H1 (cell line): ENCODE data around the gene MDM1. TPM values are rescaled to one million over a fixed set of nuclear protein-coding genes. Genes with fewer than 3 reads are reported as not detected.

Source experiments
- CTCF ChIA-PET: fragments of 300-600 bp; sonication (Branson Sonifier 250); formaldehyde crosslinking; loops from one replicate; lab custom pipeline; 2021; ENCODE audit not compliant: partially characterized antibody; lab: Charles Lee
- POLR2A ChIA-PET: fragments of 300-600 bp; sonication (Branson Sonifier 250); formaldehyde crosslinking; loops from one replicate; lab custom pipeline; 2021; ENCODE audit warnings: inconsistent platforms; ENCODE audit not compliant: partially characterized antibody; lab: Charles Lee
- DNase-seq, 2 experiments: peaks; one replicate each; pipeline versions ENCODE4 v3.0.0 to v3.0.0-alpha.2; 2010 to 2022; ENCODE audit warnings: low spot score in 2 of 2, low read depth in 1 of 2, mixed read lengths in 1 of 2
- FAIRE-seq: peaks from 2 replicates; lab custom pipeline; 2011; peaks lifted over from hg19 to GRCh38; lab: Jason Lieb, UNC
- H2AFZ ChIP-seq: 2 replicates; pipeline ENCODE4 v1.8.1; 2012; ENCODE audit warnings: low read length, inconsistent platforms
- H2AK5ac ChIP-seq: 2 replicates; pipeline ENCODE4 v1.6.1; 2013; ENCODE audit warnings: low read depth, low read length
- H2BK120ac ChIP-seq: replicated peaks from 2 replicates; pipeline ENCODE3; 2013; ENCODE audit warnings: low read depth, low read length, inconsistent platforms
- H2BK12ac ChIP-seq: 2 replicates; pipeline ENCODE4 v1.6.1; 2013; ENCODE audit warnings: low read depth, low read length
- H2BK15ac ChIP-seq: 2 replicates; pipeline ENCODE4 v1.6.1; 2013; ENCODE audit warnings: low read length
- H2BK20ac ChIP-seq: 2 replicates; pipeline ENCODE4 v1.6.1; 2013; ENCODE audit warnings: low read length
- H2BK5ac ChIP-seq: 2 replicates; pipeline ENCODE4 v1.6.1; 2013; ENCODE audit warnings: low read depth, low read length
- H3K14ac ChIP-seq: 2 replicates; pipeline ENCODE4 v1.6.1; 2013; ENCODE audit warnings: inconsistent platforms; ENCODE audit not compliant: insufficient read length
- H3K18ac ChIP-seq: 2 replicates; pipeline ENCODE4 v1.6.1; 2013; ENCODE audit warnings: low read length; ENCODE audit errors: extremely low read depth
- H3K23ac ChIP-seq: 2 replicates; pipeline ENCODE4 v1.6.1; 2013; ENCODE audit warnings: inconsistent platforms; ENCODE audit not compliant: insufficient read length
- H3K23me2 ChIP-seq: 2 replicates; pipeline ENCODE4 v1.6.1; 2013; ENCODE audit warnings: low read depth, low read length
- H3K27ac ChIP-seq: 2 replicates; pipeline ENCODE4 v1.6.1; 2011; ENCODE audit warnings: low read depth, low read length, inconsistent platforms
- H3K27me3 ChIP-seq, 4 experiments: replicated peaks in 1 of 4; 1 replicate in 1 of 4; 2 replicates in 3 of 4; pipeline versions ENCODE4 v1.6.1 to v1.8.1; 2011 to 2013; ENCODE audit warnings: low read length in 3 of 4, mild to moderate bottlenecking in 3 of 4, inconsistent platforms in 2 of 4, mixed read lengths in 2 of 4, moderate library complexity in 1 of 4; ENCODE audit not compliant: control insufficient read depth in 3 of 4, insufficient read depth in 3 of 4; ENCODE audit errors: extremely low read depth in 1 of 4
- H3K36me3 ChIP-seq, 4 experiments: 2 replicates each; pipeline versions ENCODE4 v1.6.1 to v1.8.1; 2011 to 2013; ENCODE audit warnings: mild to moderate bottlenecking in 4 of 4, low read length in 3 of 4, moderate library complexity in 2 of 4, control low read depth in 1 of 4, inconsistent platforms in 1 of 4; ENCODE audit not compliant: insufficient read depth in 4 of 4, control insufficient read depth in 2 of 4
- H3K4ac ChIP-seq: replicated peaks from 2 replicates; pipeline ENCODE3; 2013; ENCODE audit warnings: low read length, low read depth, mixed read lengths, inconsistent platforms; ENCODE audit not compliant: insufficient read length
- H3K4me1 ChIP-seq, 4 experiments: replicated peaks in 1 of 4; 1 replicate in 1 of 4; 2 replicates in 3 of 4; pipeline versions ENCODE4 v1.6.1 to v1.8.1; 2011 to 2013; ENCODE audit warnings: low read length in 3 of 4, inconsistent platforms in 2 of 4, mixed read lengths in 1 of 4; ENCODE audit not compliant: insufficient read depth in 4 of 4, control insufficient read depth in 3 of 4
- H3K4me2 ChIP-seq, 2 experiments: 2 replicates each; pipeline versions ENCODE4 v1.6.1 to v1.8.1; 2011 to 2013; ENCODE audit warnings: low read depth in 2 of 2, low read length in 2 of 2, control low read depth in 1 of 2, inconsistent platforms in 1 of 2, mild to moderate bottlenecking in 1 of 2; ENCODE audit not compliant: insufficient read depth in 1 of 2
- H3K4me3 ChIP-seq, 4 experiments: fragments of 200-600, 300-600 bp in 1 of 4; sonication (generic), shearing (Covaris generic), sonication (Bioruptor Twin) in 1 of 4; 2 replicates each; pipeline versions ENCODE4 v1.5.1 to v1.8.1; 2011 to 2016; ENCODE audit warnings: low read length in 4 of 4, low read depth in 3 of 4, control low read depth in 2 of 4, inconsistent platforms in 2 of 4, mild to moderate bottlenecking in 2 of 4, mixed read lengths in 1 of 4, moderate library complexity in 1 of 4; ENCODE audit not compliant: insufficient read depth in 2 of 4; ENCODE audit errors: extremely low read depth in 1 of 4
- H3K56ac ChIP-seq: replicated peaks from 2 replicates; pipeline ENCODE3; 2013; ENCODE audit warnings: low read depth, mild to moderate bottlenecking, mixed read lengths, low read length, inconsistent platforms; ENCODE audit not compliant: insufficient read length
- H3K79me1 ChIP-seq: 2 replicates; pipeline ENCODE4 v1.6.1; 2013; ENCODE audit warnings: low read depth, low read length, control low read depth
- H3K79me2 ChIP-seq, 2 experiments: 2 replicates each; pipeline versions ENCODE4 v1.6.1 to v1.8.1; 2012 to 2013; ENCODE audit warnings: low read length in 2 of 2, mild to moderate bottlenecking in 2 of 2, inconsistent platforms in 1 of 2; ENCODE audit not compliant: insufficient read depth in 2 of 2, control insufficient read depth in 1 of 2
- H3K9ac ChIP-seq, 4 experiments: replicated peaks in 1 of 4; 1 replicate in 1 of 4; 2 replicates in 3 of 4; pipeline versions ENCODE4 v1.6.1 to v1.8.1; 2011 to 2013; ENCODE audit warnings: low read depth in 3 of 4, low read length in 3 of 4, control low read depth in 2 of 4, mild to moderate bottlenecking in 2 of 4, moderate library complexity in 2 of 4, inconsistent platforms in 1 of 4; ENCODE audit errors: extremely low read depth in 1 of 4
- H3K9me3 ChIP-seq, 2 experiments: 2 replicates each; pipeline versions ENCODE4 v1.6.1 to v1.8.1; 2012 to 2013; ENCODE audit warnings: mild to moderate bottlenecking in 2 of 2, moderate library complexity in 2 of 2, control low read depth in 1 of 2, inconsistent platforms in 1 of 2, low read depth in 1 of 2, low read length in 1 of 2, mixed read lengths in 1 of 2; ENCODE audit not compliant: insufficient read depth in 2 of 2
- H4K20me1 ChIP-seq, 2 experiments: replicated peaks in 1 of 2; 2 replicates each; pipeline versions ENCODE3 to v1.8.1; 2011 to 2013; ENCODE audit warnings: inconsistent platforms in 2 of 2, low read length in 2 of 2, mild to moderate bottlenecking in 1 of 2; ENCODE audit not compliant: insufficient read depth in 2 of 2, control insufficient read depth in 1 of 2
- H4K5ac ChIP-seq: 2 replicates; pipeline ENCODE4 v1.6.1; 2013; ENCODE audit warnings: low read length, low read depth, mixed read lengths, inconsistent platforms; ENCODE audit not compliant: insufficient read length
- H4K8ac ChIP-seq: 2 replicates; pipeline ENCODE4 v1.8.0; 2013; ENCODE audit warnings: mild to moderate bottlenecking, moderate library complexity, low read length, inconsistent platforms; ENCODE audit not compliant: insufficient read depth; ENCODE audit errors: extremely low read depth
- H4K91ac ChIP-seq: replicated peaks from 2 replicates; pipeline ENCODE3; 2013; ENCODE audit warnings: low read length, mixed read lengths, inconsistent platforms; ENCODE audit not compliant: insufficient read length
- CHD2 ChIP-seq: IDR thresholded peaks from 2 replicates; pipeline ENCODE4 v1.6.1; 2012; ENCODE audit warnings: low read length, improper control_type of control experiment
- CTBP2 ChIP-seq: IDR thresholded peaks from 2 replicates; pipeline ENCODE4 v1.7.0; 2011; ENCODE audit warnings: borderline replicate concordance, mild to moderate bottlenecking, moderate library complexity, mixed read lengths, low read length; ENCODE audit not compliant: insufficient read depth, insufficient read length
- JUND ChIP-seq: IDR thresholded peaks from 2 replicates; pipeline ENCODE4 v1.6.1; 2011; ENCODE audit warnings: mild to moderate bottlenecking, improper control_type of control experiment, low read length
- KDM1A ChIP-seq: fragments of 200-600, 300-600 bp; sonication (generic); IDR thresholded peaks from 2 replicates; pipeline ENCODE4 v1.7.1; 2016; ENCODE audit warnings: mild to moderate bottlenecking, low read length, borderline replicate concordance
- PHF8 ChIP-seq: fragments of 200-600 bp; sonication (generic); conservative IDR thresholded peaks from 2 replicates; pipeline ENCODE4 v1.7.1; 2012; ENCODE audit warnings: low read depth, mild to moderate bottlenecking, inconsistent platforms, low read length, moderate library complexity
- POLR2A ChIP-seq, 2 experiments: IDR thresholded peaks; 1 replicate in 1 of 2; 2 replicates in 1 of 2; pipeline ENCODE4 v1.6.1; 2011; ENCODE audit warnings: low read depth in 2 of 2, low read length in 2 of 2, mild to moderate bottlenecking in 2 of 2; ENCODE audit errors: control extremely low read depth in 1 of 2
- SAP30 ChIP-seq: fragments of 300-600 bp; sonication (generic); IDR thresholded peaks from 2 replicates; pipeline ENCODE4 v1.7.1; 2012; ENCODE audit warnings: low read length, moderate library complexity, mild to moderate bottlenecking, inconsistent platforms; ENCODE audit not compliant: insufficient read depth, insufficient replicate concordance
- SIRT6 ChIP-seq: IDR thresholded peaks from one replicate; pipeline ENCODE4 v1.7.1; 2012; ENCODE audit warnings: low read length, inconsistent platforms
- SUZ12 ChIP-seq: fragments of 200-600 bp; sonication (generic); IDR thresholded peaks from 2 replicates; pipeline ENCODE4 v1.6.1; 2012; ENCODE audit warnings: mild to moderate bottlenecking, inconsistent platforms, low read length, moderate library complexity, mixed read lengths
- TCF12 ChIP-seq: IDR thresholded peaks from 2 replicates; pipeline ENCODE4 v1.6.1; 2011; ENCODE audit warnings: low read depth, mild to moderate bottlenecking, low read length
- YY1 ChIP-seq: IDR thresholded peaks from 2 replicates; pipeline ENCODE4 v1.6.1; 2011; ENCODE audit warnings: low read depth, mild to moderate bottlenecking, low read length
- WGBS, 2 experiments: shearing (Covaris generic) in 1 of 2; methylation state at CpG; one replicate each; pipeline versions ENCODE4 v1.1.6 to v1.1.7; 2013 to 2015; ENCODE audit warnings: low lambda C conversion rate in 2 of 2, mixed read lengths in 2 of 2, inconsistent platforms in 1 of 2, low coverage in 1 of 2, missing lambda C conversion rate in 1 of 2; ENCODE audit not compliant: insufficient replicate concordance in 2 of 2, insufficient coverage in 1 of 2, insufficient read length in 1 of 2; ENCODE audit errors: extremely low coverage in 1 of 2, missing lambda C conversion rate in 1 of 2; 5-methylcytosine and 5-hydroxymethylcytosine counted together
- polyA plus RNA-seq, 7 experiments: library from polyadenylated mRNA; depleted of rRNA in 3 of 7; stranded (reverse) in 5 of 7; unstranded in 2 of 7; fragments of >200 nt in 5 of 7; fragments of 200-250 nt in 2 of 7; gene quantifications; 1 replicate in 5 of 7; 2 replicates in 1 of 7; 4 replicates in 1 of 7; pipeline versions ENCODE4 v1.2.1 to v1.2.3, GENCODE V29; 2011 to 2013; ENCODE audit warnings: missing spikeins in 2 of 7, mixed read lengths in 2 of 7
- total RNA-seq: library from RNA; stranded (reverse); fragmentation: NEBNext Ultra II Directional; extraction: Animal tissue kit (Norgen Biotek cat#: 25700); gene quantifications from 2 replicates; pipeline ENCODE4 v1.2.1, GENCODE V29; 2021
- TF ChIP-seq, protein P1 (sequence below): IDR thresholded peaks from 2 replicates; pipeline ENCODE4 v1.6.1; 2012; ENCODE audit warnings: inconsistent platforms
- TF ChIP-seq, protein P2 (sequence below): IDR thresholded peaks from 2 replicates; pipeline ENCODE4 v1.6.1; 2012; ENCODE audit warnings: low read length, inconsistent platforms

The MDM1 gene
- total and polyA plus RNA-seq, 2 of the 8 experiments (the other 6 are each of a cell fraction or from before 2014, with no cell fraction given), result 3.1 to 10.7 TPM

DNA sequence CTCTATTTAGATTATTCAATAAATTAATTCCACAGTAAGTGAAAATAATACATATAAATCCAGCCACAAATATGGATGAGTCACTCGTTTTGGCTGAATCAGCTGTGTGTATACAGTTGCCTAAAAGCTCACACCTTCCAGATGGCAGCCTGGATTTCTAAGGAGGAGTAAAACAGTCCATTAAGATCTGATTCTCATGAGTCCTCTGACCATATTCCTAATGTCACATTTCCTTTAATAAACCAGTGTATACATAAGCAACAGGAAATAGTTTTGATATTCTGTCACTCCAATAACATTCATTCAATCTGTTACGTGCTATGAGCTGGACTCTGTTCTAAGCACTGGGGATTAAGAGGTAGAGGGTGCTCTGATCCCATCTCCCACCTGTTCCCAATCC lies 21.8 kb downstream of the MDM1 start:
- TF ChIP-seq JUND (no peak), CHD2 (no peak), SUZ12 (no peak), TCF12 (no peak), SIRT6 (no peak), PHF8 (no peak), YY1 (no peak), CTBP2 (no peak), KDM1A (no peak), SAP30 (no peak), POLR2A (IDR thresholded peaks at IDR 0.05; ENCODE audit: control extremely low read depth in 1 of 2, low read depth in 2 of 2, low read length in 2 of 2) (no peak)
- TF ChIP-seq, protein P1, sequence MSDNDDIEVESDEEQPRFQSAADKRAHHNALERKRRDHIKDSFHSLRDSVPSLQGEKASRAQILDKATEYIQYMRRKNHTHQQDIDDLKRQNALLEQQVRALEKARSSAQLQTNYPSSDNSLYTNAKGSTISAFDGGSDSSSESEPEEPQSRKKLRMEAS, result no peak
- TF ChIP-seq, protein P2, sequence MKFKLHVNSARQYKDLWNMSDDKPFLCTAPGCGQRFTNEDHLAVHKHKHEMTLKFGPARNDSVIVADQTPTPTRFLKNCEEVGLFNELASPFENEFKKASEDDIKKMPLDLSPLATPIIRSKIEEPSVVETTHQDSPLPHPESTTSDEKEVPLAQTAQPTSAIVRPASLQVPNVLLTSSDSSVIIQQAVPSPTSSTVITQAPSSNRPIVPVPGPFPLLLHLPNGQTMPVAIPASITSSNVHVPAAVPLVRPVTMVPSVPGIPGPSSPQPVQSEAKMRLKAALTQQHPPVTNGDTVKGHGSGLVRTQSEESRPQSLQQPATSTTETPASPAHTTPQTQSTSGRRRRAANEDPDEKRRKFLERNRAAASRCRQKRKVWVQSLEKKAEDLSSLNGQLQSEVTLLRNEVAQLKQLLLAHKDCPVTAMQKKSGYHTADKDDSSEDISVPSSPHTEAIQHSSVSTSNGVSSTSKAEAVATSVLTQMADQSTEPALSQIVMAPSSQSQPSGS, result no peak
- H3K23me2 ChIP-seq, result no peaks in the 10 kb centered on the region
- H4K8ac ChIP-seq, result no peak overlapping the region
- H3K9me3 ChIP-seq, result no peaks in the 10 kb centered on the region
- H2BK120ac ChIP-seq, result no peak overlapping the region
- FAIRE-seq (no peak), DNase-seq (no peak)
- no peak overlapping the region for H2BK12ac ChIP-seq
- no peak overlapping the region for H2AK5ac ChIP-seq
- peaks cover 0 to 2% of the 10 kb centered on the region in 2 experiments for H4K20me1 ChIP-seq
- no peak overlapping the region for H2BK5ac ChIP-seq
- H3K27ac ChIP-seq, result no peak overlapping the region
- H3K9ac ChIP-seq, result no peak overlapping the region
- H3K18ac ChIP-seq, result no peak overlapping the region
- CTCF ChIA-PET, result interaction anchor here (1.5 kb wide), 1 partner anchor 10 kb away, joined by 4 read pairs; no protein-coding TSS in a partner anchor
- H3K36me3 ChIP-seq, result peaks cover 8 to 29% (median 24%) of the 10 kb centered on the region in 4 experiments; a peak in 7 of 8 replicates
- H3K79me2 ChIP-seq, result no peaks in the 10 kb centered on the region
- H2AFZ ChIP-seq, result no peak overlapping the region
- H3K4me3 ChIP-seq, result no peak overlapping the region
- H3K23ac ChIP-seq, result no peak overlapping the region
- no peaks in the 10 kb centered on the region for H3K4me1 ChIP-seq
- POLR2A ChIA-PET, result no interaction called here
- no peak overlapping the region for H3K4me2 ChIP-seq
- no peak overlapping the region for H2BK20ac ChIP-seq
- WGBS, 2 experiments, result 87% methylated on average over 2 of the region's 2 CpGs; no CpG with 5 or more reads in 1 of the 2 experiments
- H3K56ac ChIP-seq, result no peak overlapping the region
- H3K27me3 ChIP-seq, result no peaks in the 10 kb centered on the region
- H4K5ac ChIP-seq, result no peak overlapping the region
- no peak overlapping the region for H3K14ac ChIP-seq
- H2BK15ac ChIP-seq, result no peak overlapping the region
- no peaks in the 10 kb centered on the region for H3K79me1 ChIP-seq
- no peak overlapping the region for H4K91ac ChIP-seq
- no peak overlapping the region for H3K4ac ChIP-seq
